ENCODE data around the gene STX11. TPM values are rescaled to one million over a fixed set of nuclear protein-coding genes. Genes with fewer than 3 reads are reported as not detected.
A peak's percentile ranks its signal among the peaks of the same experiment; 100 is the strongest.

The STX11 gene
- total RNA-seq, 3 donors from 2014 or later, result 0.84 to 2.7 (median 2.5) TPM

GRCh38 chr6:144150710-144151657, 667 bp downstream of the STX11 start:
- H3K4me3 ChIP-seq, result peak overlapping the region; percentile 21
- DNase-seq, result peak; percentile 44 to 58 (median 46)
- ATAC-seq, result peak; percentile 61
- no peak for TF ChIP-seq CTCF (IDR thresholded peaks at IDR 0.05)
- no peaks in the 10 kb centered on the region for H3K36me3 ChIP-seq (ENCODE audit: low read depth)
- no peaks in the 10 kb centered on the region for H3K9me3 ChIP-seq
- H3K4me1 ChIP-seq (ENCODE audit: low read depth), result peaks cover 7% of the 10 kb centered on the region
- intact Hi-C loops (cut with DNase I, micrococcal nuclease), result no loop called here

GRCh38 chr6:144152334-144152900, 2.1 kb downstream of the STX11 start:
- intact Hi-C loops (cut with DNase I, micrococcal nuclease), result no loop called here
- ATAC-seq (no peak), DNase-seq (no peak)
- Histone ChIP-seq H3K36me3 (ENCODE audit: low read depth) (no peaks in the 10 kb centered on the region), H3K9me3 (no peaks in the 10 kb centered on the region), H3K4me1 (ENCODE audit: low read depth) (peaks cover 7% of the 10 kb centered on the region), H3K4me3 (no peak overlapping the region)
- TF ChIP-seq CTCF (IDR thresholded peaks at IDR 0.05), result no peak

- no peak overlapping the region for H3K4me3 ChIP-seq
- intact Hi-C loops (cut with DNase I, micrococcal nuclease), result no loop called here
- peak in 1 of 3 donors; percentile 19 for DNase-seq
- TF ChIP-seq CTCF (IDR thresholded peaks at IDR 0.05), result no peak
- no peak for ATAC-seq
- H3K36me3 ChIP-seq (ENCODE audit: low read depth), result no peaks in the 10 kb centered on the region
- peaks cover 7% of the 10 kb centered on the region for H3K4me1 ChIP-seq (ENCODE audit: low read depth)
- H3K9me3 ChIP-seq, result no peaks in the 10 kb centered on the region
Measured at GRCh38 chr6:144153260-144153659, 2.9 kb downstream of the STX11 start.

- peaks cover 7% of the 10 kb centered on the region for H3K4me1 ChIP-seq (ENCODE audit: low read depth)
- DNase-seq, result no peak
- intact Hi-C loops (cut with DNase I, micrococcal nuclease), result no loop called here
- TF ChIP-seq CTCF (IDR thresholded peaks at IDR 0.05), result no peak
- H3K36me3 ChIP-seq (ENCODE audit: low read depth), result no peaks in the 10 kb centered on the region
- H3K4me3 ChIP-seq, result no peak overlapping the region
- ATAC-seq, result no peak
- H3K9me3 ChIP-seq, result no peaks in the 10 kb centered on the region
Measured at GRCh38 chr6:144153971-144154370, 3.7 kb downstream of the STX11 start.

- no peak overlapping the region for H3K4me3 ChIP-seq
- ATAC-seq, result no peak
- no peaks in the 10 kb centered on the region for H3K36me3 ChIP-seq (ENCODE audit: low read depth)
- no peak for DNase-seq
- H3K4me1 ChIP-seq (ENCODE audit: low read depth), result no peaks in the 10 kb centered on the region
- no peaks in the 10 kb centered on the region for H3K9me3 ChIP-seq
- intact Hi-C loops (cut with DNase I, micrococcal nuclease), result no loop called here
- TF ChIP-seq CTCF (IDR thresholded peaks at IDR 0.05), result no peak
Measured at GRCh38 chr6:144155529-144155928, 5.2 kb downstream of the STX11 start.

Measured in mucosa of descending colon (tissue), 3 donors.